Glomerular visceral epithelial cell (primary cell): ENCODE data around the gene DTNB.

Source experiments
- DNase-seq: peaks from one replicate; pipeline ENCODE4 v3.0.0-alpha.2; 2016; ENCODE audit errors: extremely low spot score

The DTNB gene

GRCh38 chr2:25467743-25468142 lies 205.6 kb downstream of the DTNB start:
- no peak for DNase-seq

GRCh38 chr2:25462021-25462420 lies 211.4 kb downstream of the DTNB start:
- no peak for DNase-seq

DNA sequence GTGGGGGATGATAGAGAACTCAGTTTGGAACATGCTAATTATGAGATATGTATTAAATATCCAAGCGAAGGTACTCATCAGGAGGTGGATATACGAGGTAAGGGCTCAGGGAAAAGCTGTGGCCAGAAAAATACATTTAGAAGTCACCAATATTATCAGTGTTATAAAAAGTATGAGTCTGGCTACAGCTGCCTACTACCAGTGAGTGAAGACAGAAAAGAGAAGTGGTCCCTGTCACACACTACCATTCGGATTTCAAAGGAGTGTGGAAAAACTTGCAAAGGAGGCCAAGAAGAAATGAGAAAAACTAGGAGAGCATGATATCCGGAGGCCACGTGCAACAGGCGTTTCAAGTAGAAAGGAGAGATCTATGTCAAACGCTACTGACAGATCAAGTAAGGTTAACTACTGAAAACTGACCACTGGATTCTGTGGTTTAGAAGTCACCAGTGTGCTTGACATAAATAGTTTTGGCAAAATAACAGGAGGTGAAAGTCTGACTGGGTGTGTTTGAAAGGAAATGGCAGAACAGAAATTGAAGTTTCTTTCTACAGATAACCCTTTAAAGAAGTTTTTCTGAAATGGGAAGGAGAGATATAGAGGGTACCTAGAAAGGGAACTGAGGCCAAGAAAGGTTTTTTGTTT lies 213.0 kb downstream of the DTNB start:
- no peak for DNase-seq

- DNase-seq, result no peak
Measured at GRCh38 chr2:25454824-25455611, 218.4 kb downstream of the DTNB start.

DNA sequence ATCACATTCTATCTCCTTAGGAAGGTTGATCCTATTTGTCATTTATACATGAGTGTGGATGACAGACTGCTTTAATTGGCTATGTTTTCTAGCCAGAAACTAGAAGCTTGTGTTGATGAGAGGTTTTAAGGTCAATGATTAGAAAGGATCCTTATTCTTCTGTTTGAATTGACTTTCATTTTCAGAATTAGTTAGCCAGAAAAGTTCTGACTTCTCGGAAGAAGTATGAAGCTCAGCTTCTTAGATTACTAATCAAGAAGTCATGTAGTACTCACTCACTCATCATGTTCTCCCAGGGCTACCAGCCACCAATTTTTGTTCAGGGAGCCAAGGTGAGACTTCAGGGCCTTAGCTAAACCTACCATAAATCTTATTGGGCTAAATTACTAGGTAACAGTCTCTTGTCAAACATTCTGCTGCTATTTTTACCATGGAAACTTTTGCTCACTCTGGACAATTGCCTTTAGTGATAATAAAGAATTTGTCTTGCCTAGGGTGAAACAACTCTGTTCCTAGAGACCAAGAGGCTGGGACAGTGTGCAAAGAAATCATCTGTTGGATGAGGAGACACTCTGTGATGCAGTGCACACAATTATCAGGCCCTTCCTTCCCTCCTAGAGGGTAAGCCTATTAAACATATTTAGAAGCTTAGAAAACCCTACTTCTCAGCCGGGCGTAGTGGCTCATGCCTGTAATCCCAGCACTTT lies 220.0 kb downstream of the DTNB start:
- DNase-seq, result no peak

DNA sequence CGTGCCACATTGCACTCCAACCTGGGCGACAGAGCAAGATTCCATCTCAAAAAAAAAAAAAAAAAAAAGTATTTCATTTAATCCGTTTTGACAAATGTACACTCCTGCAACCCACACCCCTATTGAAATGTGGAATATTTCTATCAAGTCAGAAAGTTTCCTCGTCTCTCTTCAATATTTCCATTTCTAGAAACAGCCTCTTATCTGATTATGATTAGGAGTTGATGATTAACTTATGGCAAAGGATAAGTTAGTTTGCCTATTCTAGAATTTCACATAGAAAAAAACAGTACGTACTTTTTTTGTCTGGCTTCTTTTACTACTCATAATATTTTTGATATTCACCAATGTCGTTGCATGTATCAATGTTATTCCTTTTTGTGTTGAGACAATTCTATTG lies 224.6 kb downstream of the DTNB start:
- no peak for DNase-seq

DNA sequence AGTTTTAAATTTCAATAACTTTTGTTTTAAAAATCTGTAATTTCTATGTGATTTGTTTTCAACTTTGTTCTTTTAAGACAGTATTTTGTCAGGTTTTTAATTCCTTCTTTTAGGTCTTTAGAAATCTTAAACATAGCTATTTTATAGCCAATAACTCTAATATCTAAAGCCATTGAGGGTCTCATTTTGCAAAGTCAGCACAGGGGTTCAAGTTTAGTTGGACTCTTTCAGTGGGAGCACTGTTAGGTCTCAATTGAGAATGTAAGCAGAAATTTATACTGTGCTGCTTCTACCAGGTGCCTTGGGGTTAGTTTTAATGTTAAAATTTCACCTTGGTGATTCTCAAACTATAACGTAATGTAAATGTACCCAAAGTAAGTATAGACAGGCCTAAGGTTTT lies 226.4 kb downstream of the DTNB start:
- no peak for DNase-seq

DNA sequence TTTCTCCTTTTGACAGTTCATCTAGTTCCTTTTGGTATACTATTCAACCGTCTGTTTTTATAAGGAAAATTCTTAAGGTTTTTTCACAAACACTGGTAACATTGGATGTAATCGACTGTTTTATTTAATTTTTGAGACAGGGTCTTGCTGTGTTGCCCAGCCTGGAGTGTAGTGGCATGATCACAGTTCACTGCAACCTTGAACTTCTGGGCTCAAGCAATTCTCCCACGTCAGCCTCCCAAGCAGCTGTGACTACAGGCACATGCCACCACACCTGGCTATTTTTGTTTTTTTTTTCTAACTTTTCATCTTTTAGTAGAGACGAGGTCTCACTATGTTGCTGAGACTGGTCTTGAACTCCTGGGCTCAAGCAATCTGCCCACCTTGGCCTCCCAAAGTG lies 227.3 kb downstream of the DTNB start:
- no peak for DNase-seq

DNA sequence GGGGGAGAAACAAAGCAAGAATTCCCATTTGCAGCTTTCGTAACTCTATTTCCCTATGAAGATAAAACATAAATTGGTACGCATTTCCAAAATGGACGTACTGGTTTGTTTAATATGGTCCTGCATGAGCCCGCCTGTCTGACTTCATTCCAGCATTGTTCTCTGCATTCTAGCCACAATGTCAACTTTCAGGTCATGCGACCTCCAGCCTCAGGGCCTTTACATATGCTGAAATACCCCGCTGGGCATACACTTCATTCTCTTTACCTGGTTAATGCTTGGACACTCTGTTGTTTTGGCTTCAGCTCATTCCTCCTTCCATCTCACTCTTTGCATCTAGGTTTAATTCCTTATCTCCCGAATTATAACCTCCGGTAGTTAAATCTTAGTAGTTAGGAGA lies 227.9 kb downstream of the DTNB start:
- no peak for DNase-seq

GRCh38 chr2:25444608-25445270 lies 228.6 kb downstream of the DTNB start:
- no peak for DNase-seq

DNA sequence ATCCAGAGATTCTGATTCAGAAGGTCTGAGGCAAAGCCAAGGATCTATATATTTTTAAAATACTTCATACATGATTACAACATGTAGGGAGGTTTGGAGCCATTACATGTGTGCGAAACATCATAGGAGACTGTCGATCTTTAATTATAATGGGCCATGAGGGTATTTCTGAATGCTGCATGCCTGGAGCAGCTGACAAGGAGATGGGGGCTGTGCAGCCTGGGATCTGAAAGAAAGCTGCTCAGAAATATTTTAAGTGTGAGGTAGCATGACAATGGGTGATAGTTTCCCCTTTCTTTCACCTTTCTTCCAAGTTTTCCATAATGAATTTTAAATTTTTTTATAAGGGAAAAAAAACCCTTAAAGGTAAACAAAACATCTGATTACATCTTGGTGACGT lies 229.6 kb downstream of the DTNB start:
- DNase-seq, result no peak

DNA sequence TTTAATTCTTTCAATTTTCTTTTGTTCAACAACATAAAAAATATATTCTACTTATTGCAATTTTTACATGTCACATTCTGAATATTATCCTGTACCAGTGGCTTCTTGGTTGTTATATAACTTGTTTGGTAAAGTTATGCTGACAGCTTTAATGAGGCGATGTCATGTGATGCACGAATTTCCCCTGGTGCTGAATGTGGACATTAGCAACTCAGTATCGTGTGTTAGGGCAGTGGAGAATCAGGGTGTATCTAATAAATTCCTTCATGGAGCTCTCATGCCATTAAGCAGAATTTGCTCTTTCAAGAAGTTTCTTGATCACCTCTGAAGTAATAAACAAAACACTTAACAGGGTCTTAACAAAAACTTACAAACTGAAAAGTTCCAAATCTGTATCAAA lies 232.0 kb downstream of the DTNB start:
- DNase-seq, result no peak

- no peak for DNase-seq
Measured at GRCh38 chr2:25438793-25439192, 234.6 kb downstream of the DTNB start.

GRCh38 chr2:25437881-25438662 lies 235.3 kb downstream of the DTNB start:
- no peak for DNase-seq

DNA sequence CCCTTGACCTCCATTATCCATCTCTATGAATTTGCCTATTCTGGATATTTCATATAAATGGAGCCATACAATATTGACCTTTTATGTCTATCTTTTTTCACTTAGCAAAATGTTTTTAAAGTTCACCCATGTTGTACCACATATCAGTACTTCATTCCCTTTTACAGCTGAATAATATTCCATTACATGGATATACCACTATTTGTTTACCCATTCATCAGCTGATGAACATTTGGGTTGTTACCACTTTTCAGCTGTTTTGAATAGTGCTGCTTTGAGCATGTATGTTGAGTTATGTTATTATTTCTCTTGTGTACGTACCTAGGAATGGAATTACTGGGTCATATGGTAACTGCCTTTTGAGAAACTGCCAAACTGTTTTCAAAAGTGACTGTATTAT lies 238.0 kb downstream of the DTNB start:
- no peak for DNase-seq

GRCh38 chr2:25431604-25432003 lies 241.8 kb downstream of the DTNB start:
- DNase-seq, result no peak

DNA sequence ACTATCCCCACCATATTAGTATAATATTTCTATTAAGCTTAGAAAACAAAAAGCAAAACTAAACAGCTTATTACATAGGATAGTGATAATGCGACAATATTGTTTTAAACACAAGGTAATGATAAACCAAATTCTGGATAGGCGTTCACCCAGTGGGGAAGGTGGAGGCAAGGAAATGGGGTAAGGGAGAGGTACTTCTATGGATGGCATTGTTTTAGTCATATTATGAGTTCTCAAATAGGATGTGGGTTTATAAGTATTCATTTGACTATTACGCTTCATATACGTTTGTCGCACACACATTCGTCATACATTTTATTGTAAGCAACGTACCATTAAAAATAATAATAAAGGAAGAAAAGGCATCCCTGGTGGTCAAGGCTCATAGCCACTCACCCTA lies 242.8 kb downstream of the DTNB start:
- DNase-seq, result no peak

- DNase-seq, result no peak
Measured at GRCh38 chr2:25426326-25426725, 247.1 kb downstream of the DTNB start.

- no peak for DNase-seq
Measured at GRCh38 chr2:25424426-25425028, 248.8 kb downstream of the DTNB start.

- no peak for DNase-seq
Measured at GRCh38 chr2:25421820-25422411, 251.5 kb downstream of the DTNB start.

- DNase-seq, result no peak
Measured at GRCh38 chr2:25421289-25421688, 252.1 kb downstream of the DTNB start.
